ENCODE measurements around the gene KRTAP5-4.
"Not testable (repeated sequence)": the region's sequence is repeated elsewhere in the genome, so short reads cannot be mapped to it uniquely, and the experiment has no call there.

The KRTAP5-4 gene

GRCh38 chr11:1597331-1597993, 24.5 kb downstream of the KRTAP5-4 start:
- peaks cover 0 to 25% (median 11%) of the 10 kb centered on the region in 3 experiments for H3K27me3 ChIP-seq (ENCODE audit: control insufficient read depth in 3 of 3, insufficient read depth in 3 of 3, low read depth in 1 of 3, low read length in 3 of 3)
- H2AK5ac ChIP-seq (ENCODE audit: low read depth, low read length), result no peak overlapping the region
- no peak overlapping the region for H4K91ac ChIP-seq (ENCODE audit: low read depth, low read length, poor library complexity)
- H2BK12ac ChIP-seq (ENCODE audit: low read length), result no peak overlapping the region
- no peak overlapping the region for H2AFZ ChIP-seq (ENCODE audit: low read length)
- DNase-seq (ENCODE audit: low spot score), result no peak
- no peak overlapping the region for H2BK5ac ChIP-seq (ENCODE audit: low read length)
- no peak overlapping the region for H3K14ac ChIP-seq (ENCODE audit: low read length)
- H3K4me3 ChIP-seq (ENCODE audit: low read length in 2 of 2), result no peak overlapping the region
- no peak overlapping the region for H3K18ac ChIP-seq (ENCODE audit: low read length)
- H2BK15ac ChIP-seq (ENCODE audit: low read length), result no peak overlapping the region
- no peaks in the 10 kb centered on the region for H3K4me1 ChIP-seq (ENCODE audit: control insufficient read depth in 2 of 2, insufficient read depth in 1 of 2, low read depth in 1 of 2, low read length in 2 of 2)
- H4K8ac ChIP-seq (ENCODE audit: low read depth, low read length), result peak overlapping the region; percentile 43
- H3K36me3 ChIP-seq (replicated peaks in 1 of 2; ENCODE audit: control insufficient read depth in 2 of 2, insufficient read depth in 2 of 2, low read length in 2 of 2), result no peaks in the 10 kb centered on the region
- no peaks in the 10 kb centered on the region for H3K79me1 ChIP-seq (ENCODE audit: low read depth, low read length)
- WGBS, 2 donors (ENCODE audit: extremely low coverage in 2 of 2, insufficient read length in 2 of 2, insufficient replicate concordance in 1 of 2), result no CpG with 5 or more reads among the region's 10 CpGs
- no peak overlapping the region for H3K4ac ChIP-seq (ENCODE audit: low read length)
- no peak overlapping the region for H2BK120ac ChIP-seq (ENCODE audit: low read depth, low read length)
- peak overlapping the region; percentile 65 for H3K23ac ChIP-seq (ENCODE audit: low read depth, low read length, poor library complexity)
- H3K9me3 ChIP-seq (replicated peaks in 1 of 2; ENCODE audit: control insufficient read depth in 2 of 2, insufficient read depth in 1 of 2, low read depth in 1 of 2, low read length in 2 of 2), result no peaks in the 10 kb centered on the region
- no peak overlapping the region for H3K4me2 ChIP-seq (ENCODE audit: insufficient read depth, low read length, poor library complexity, severe bottlenecking)
- H3K27ac ChIP-seq (replicated peaks; ENCODE audit: low read length), result no peak overlapping the region
- peak overlapping the region; percentile 60 for H3K9ac ChIP-seq (ENCODE audit: low read depth, low read length, poor library complexity)

GRCh38 chr11:1596576-1597121, 25.3 kb downstream of the KRTAP5-4 start:
- H2AK5ac ChIP-seq (ENCODE audit: low read depth, low read length); H3K4me1 ChIP-seq (ENCODE audit: control insufficient read depth in 2 of 2, insufficient read depth in 1 of 2, low read depth in 1 of 2, low read length in 2 of 2); H3K4me3 ChIP-seq (ENCODE audit: low read length in 2 of 2); H4K91ac ChIP-seq (ENCODE audit: low read depth, low read length, poor library complexity); DNase-seq (ENCODE audit: low spot score); H3K9me3 ChIP-seq (replicated peaks in 1 of 2; ENCODE audit: control insufficient read depth in 2 of 2, insufficient read depth in 1 of 2, low read depth in 1 of 2, low read length in 2 of 2); H3K23ac ChIP-seq (ENCODE audit: low read depth, low read length, poor library complexity); H3K9ac ChIP-seq (ENCODE audit: low read depth, low read length, poor library complexity); H2BK15ac ChIP-seq (ENCODE audit: low read length); H2BK5ac ChIP-seq (ENCODE audit: low read length); H3K4ac ChIP-seq (ENCODE audit: low read length); H3K79me1 ChIP-seq (ENCODE audit: low read depth, low read length); H3K14ac ChIP-seq (ENCODE audit: low read length); H4K8ac ChIP-seq (ENCODE audit: low read depth, low read length); H3K27ac ChIP-seq (replicated peaks; ENCODE audit: low read length); H2BK120ac ChIP-seq (ENCODE audit: low read depth, low read length); H2BK12ac ChIP-seq (ENCODE audit: low read length); H3K4me2 ChIP-seq (ENCODE audit: insufficient read depth, low read length, poor library complexity, severe bottlenecking); H3K36me3 ChIP-seq (replicated peaks in 1 of 2; ENCODE audit: control insufficient read depth in 2 of 2, insufficient read depth in 2 of 2, low read length in 2 of 2): not testable (repeated sequence)
- Histone ChIP-seq H3K27me3 (ENCODE audit: control insufficient read depth in 3 of 3, insufficient read depth in 3 of 3, low read depth in 1 of 3, low read length in 3 of 3) (peaks cover 0 to 27% (median 11%) of the 10 kb centered on the region in 3 experiments), H2AFZ (ENCODE audit: low read length) (peak overlapping the region; percentile 50), H3K18ac (ENCODE audit: low read length) (peak overlapping the region; percentile 13)
- no CpG with 5 or more reads among the region's 19 CpGs for WGBS, 2 donors (ENCODE audit: extremely low coverage in 2 of 2, insufficient read length in 2 of 2, insufficient replicate concordance in 1 of 2)

- H3K14ac ChIP-seq (ENCODE audit: low read length); H4K8ac ChIP-seq (ENCODE audit: low read depth, low read length); H3K27ac ChIP-seq (replicated peaks; ENCODE audit: low read length); H2BK120ac ChIP-seq (ENCODE audit: low read depth, low read length); H4K91ac ChIP-seq (ENCODE audit: low read depth, low read length, poor library complexity); H3K4me1 ChIP-seq (ENCODE audit: control insufficient read depth in 2 of 2, insufficient read depth in 1 of 2, low read depth in 1 of 2, low read length in 2 of 2); H3K36me3 ChIP-seq (replicated peaks in 1 of 2; ENCODE audit: control insufficient read depth in 2 of 2, insufficient read depth in 2 of 2, low read length in 2 of 2); H3K23ac ChIP-seq (ENCODE audit: low read depth, low read length, poor library complexity); H2AK5ac ChIP-seq (ENCODE audit: low read depth, low read length); H2AFZ ChIP-seq (ENCODE audit: low read length); DNase-seq (ENCODE audit: low spot score); H3K4me2 ChIP-seq (ENCODE audit: insufficient read depth, low read length, poor library complexity, severe bottlenecking); H3K4me3 ChIP-seq (ENCODE audit: low read length in 2 of 2); H3K9me3 ChIP-seq (replicated peaks in 1 of 2; ENCODE audit: control insufficient read depth in 2 of 2, insufficient read depth in 1 of 2, low read depth in 1 of 2, low read length in 2 of 2); H2BK5ac ChIP-seq (ENCODE audit: low read length); H2BK15ac ChIP-seq (ENCODE audit: low read length); H2BK12ac ChIP-seq (ENCODE audit: low read length); H3K9ac ChIP-seq (ENCODE audit: low read depth, low read length, poor library complexity); H3K79me1 ChIP-seq (ENCODE audit: low read depth, low read length); H3K4ac ChIP-seq (ENCODE audit: low read length); H3K18ac ChIP-seq (ENCODE audit: low read length): not testable (repeated sequence)
- H3K27me3 ChIP-seq (ENCODE audit: control insufficient read depth in 3 of 3, insufficient read depth in 3 of 3, low read depth in 1 of 3, low read length in 3 of 3), result peaks cover 0 to 27% (median 11%) of the 10 kb centered on the region in 3 experiments
- WGBS, 2 donors (ENCODE audit: extremely low coverage in 2 of 2, insufficient read length in 2 of 2, insufficient replicate concordance in 1 of 2), result no CpG with 5 or more reads among the region's 11 CpGs
Observed at GRCh38 chr11:1595994-1596575, 25.9 kb downstream of the KRTAP5-4 start.

GRCh38 chr11:1592628-1593027, 29.3 kb downstream of the KRTAP5-4 start:
- no peaks in the 10 kb centered on the region for H3K9me3 ChIP-seq (replicated peaks in 1 of 2; ENCODE audit: control insufficient read depth in 2 of 2, insufficient read depth in 1 of 2, low read depth in 1 of 2, low read length in 2 of 2)
- no CpG with 5 or more reads among the region's 9 CpGs for WGBS, 2 donors (ENCODE audit: extremely low coverage in 2 of 2, insufficient read length in 2 of 2, insufficient replicate concordance in 1 of 2)
- H3K18ac ChIP-seq (ENCODE audit: low read length), result no peak overlapping the region

More at GRCh38 chr11:1592628-1593027, 29.3 kb downstream of the KRTAP5-4 start:
- H3K23ac ChIP-seq (ENCODE audit: low read depth, low read length, poor library complexity), result no peak overlapping the region
- no peak overlapping the region for H3K9ac ChIP-seq (ENCODE audit: low read depth, low read length, poor library complexity)
- H2BK5ac ChIP-seq (ENCODE audit: low read length), result no peak overlapping the region
- DNase-seq (ENCODE audit: low spot score), result no peak
- H3K4me3 ChIP-seq (ENCODE audit: low read length in 2 of 2), result no peak overlapping the region
- H2AFZ ChIP-seq (ENCODE audit: low read length), result no peak overlapping the region
- no peak overlapping the region for H2BK12ac ChIP-seq (ENCODE audit: low read length)
- no peak overlapping the region for H4K8ac ChIP-seq (ENCODE audit: low read depth, low read length)
- no peak overlapping the region for H3K14ac ChIP-seq (ENCODE audit: low read length)
- no peak overlapping the region for H4K91ac ChIP-seq (ENCODE audit: low read depth, low read length, poor library complexity)
- H2BK15ac ChIP-seq (ENCODE audit: low read length), result no peak overlapping the region
- H3K27ac ChIP-seq (replicated peaks; ENCODE audit: low read length), result no peak overlapping the region
- no peaks in the 10 kb centered on the region for H3K36me3 ChIP-seq (replicated peaks in 1 of 2; ENCODE audit: control insufficient read depth in 2 of 2, insufficient read depth in 2 of 2, low read length in 2 of 2)
- no peak overlapping the region for H3K4me2 ChIP-seq (ENCODE audit: insufficient read depth, low read length, poor library complexity, severe bottlenecking)
- H3K79me1 ChIP-seq (ENCODE audit: low read depth, low read length), result no peaks in the 10 kb centered on the region
- no peak overlapping the region for H2AK5ac ChIP-seq (ENCODE audit: low read depth, low read length)
- H3K4me1 ChIP-seq (ENCODE audit: control insufficient read depth in 2 of 2, insufficient read depth in 1 of 2, low read depth in 1 of 2, low read length in 2 of 2), result no peaks in the 10 kb centered on the region
- H3K4ac ChIP-seq (ENCODE audit: low read length), result no peak overlapping the region
- H2BK120ac ChIP-seq (ENCODE audit: low read depth, low read length), result no peak overlapping the region
- peaks cover 0 to 18% (median 13%) of the 10 kb centered on the region in 3 experiments for H3K27me3 ChIP-seq (ENCODE audit: control insufficient read depth in 3 of 3, insufficient read depth in 3 of 3, low read depth in 1 of 3, low read length in 3 of 3)

Measured in neuronal stem cell (in vitro differentiated cells).